UCSD-AML1 (cell line): ENCODE measurements around the gene HIPK2.

ENCODE experiments used
- DNase-seq: peaks from one replicate; lab custom pipeline; 2025; ENCODE audit not compliant: unreplicated experiment; lab: John Stamatoyannopoulos, UW

Gene HIPK2

DNA sequence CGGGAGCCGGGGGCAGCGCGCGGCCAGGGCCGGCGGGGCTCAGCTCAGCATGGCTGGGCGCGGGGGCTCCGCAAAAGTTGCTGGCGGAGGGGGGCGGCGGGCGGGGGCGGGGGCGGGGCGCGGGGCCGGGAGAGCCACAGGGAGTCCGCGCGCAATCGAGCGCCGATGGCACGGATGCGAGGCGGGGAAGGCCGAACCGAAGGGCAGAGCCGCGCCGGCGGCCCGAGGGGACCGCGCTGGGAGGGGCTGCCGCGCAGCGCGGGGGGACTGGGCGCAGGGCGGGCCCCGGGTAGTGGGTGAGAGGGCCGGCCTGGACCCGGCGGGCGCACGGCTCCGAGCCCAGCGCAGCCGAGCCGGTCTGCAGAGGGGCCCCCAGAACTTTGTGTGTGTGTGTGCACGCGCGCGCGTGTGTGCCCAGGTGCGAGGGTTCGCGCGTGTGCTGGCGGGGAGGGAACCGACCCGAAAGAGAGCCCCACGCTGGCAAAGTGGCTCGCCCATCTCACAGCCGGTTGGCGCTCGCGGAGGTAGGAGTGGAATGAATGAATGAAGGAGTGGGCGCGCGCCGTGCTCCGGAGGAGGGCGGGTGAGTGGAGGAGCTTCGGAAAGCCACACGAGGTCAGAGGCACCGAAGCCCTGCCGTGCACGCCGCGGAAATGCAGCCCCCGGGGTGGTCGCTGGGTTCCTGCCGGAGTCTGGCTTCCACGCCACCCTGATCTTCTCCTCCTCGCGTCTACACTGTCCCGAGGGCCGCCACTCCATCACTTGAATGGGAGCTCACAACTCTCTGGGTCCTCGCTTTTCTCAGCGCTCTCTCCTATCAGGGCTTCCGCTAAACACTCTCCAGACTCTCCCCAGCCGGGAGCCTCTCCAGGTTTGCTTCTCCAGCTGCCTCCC lies at the start of gene HIPK2:
TSS of gene HIPK2 (minus strand) at position 51 of the 894 bp plus-strand sequence. CDS start 375 bp downstream, outside the sequence.
- DNase-seq: peak; percentile 58

DNA sequence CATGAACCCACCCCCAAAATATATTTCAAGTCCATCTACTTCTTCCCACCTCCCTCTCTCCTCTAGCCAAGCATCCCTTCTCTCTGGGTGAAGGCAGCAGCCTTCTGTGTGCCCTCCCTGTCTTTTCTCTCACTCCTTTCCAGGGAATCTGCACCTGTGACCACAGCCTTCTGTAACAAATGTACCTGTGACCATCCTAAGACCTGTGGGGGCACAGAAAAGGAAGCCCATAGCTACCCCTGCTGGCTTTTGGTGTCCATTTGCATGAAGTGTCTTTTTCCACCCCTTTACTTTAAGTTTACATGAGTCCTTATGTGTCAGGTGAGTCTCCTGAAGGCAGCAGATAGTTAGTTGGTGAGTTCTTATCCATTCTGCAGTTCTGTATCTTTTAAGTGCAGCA lies 49.2 kb upstream of the HIPK2 start:
- no peak for DNase-seq

- no peak for DNase-seq
Observed at GRCh38 chr7:139825666-139826290, 48.0 kb upstream of the HIPK2 start.

DNA sequence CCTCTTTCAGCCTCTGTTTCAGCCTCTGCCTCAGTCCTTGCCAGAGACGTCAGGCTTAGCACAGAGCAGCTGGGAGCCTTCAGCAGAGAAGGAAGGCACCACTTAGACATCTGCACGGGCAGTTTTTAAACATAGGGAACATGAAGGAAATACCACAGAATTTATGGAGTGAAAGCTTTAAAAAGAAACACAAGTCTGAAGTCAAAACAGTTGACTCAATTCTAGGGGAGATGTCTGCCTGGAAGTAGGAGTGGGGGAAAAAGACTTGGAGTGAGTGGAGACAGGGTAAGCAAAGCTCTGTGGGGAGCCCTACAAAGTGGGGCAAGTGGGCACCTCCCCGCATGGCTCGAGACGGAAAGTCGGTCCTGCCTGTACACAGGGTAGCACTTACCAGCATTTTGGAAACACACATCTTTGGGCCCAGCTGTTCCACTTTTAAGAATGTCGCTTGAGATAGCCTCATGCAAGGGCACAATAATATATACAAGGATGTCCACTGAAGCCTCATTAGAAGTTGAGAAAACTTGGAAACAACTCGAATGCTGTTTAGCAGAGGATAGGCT lies 46.2 kb upstream of the HIPK2 start:
- no peak for DNase-seq

- no peak for DNase-seq
Observed at GRCh38 chr7:139822855-139823254, 45.1 kb upstream of the HIPK2 start.

DNA sequence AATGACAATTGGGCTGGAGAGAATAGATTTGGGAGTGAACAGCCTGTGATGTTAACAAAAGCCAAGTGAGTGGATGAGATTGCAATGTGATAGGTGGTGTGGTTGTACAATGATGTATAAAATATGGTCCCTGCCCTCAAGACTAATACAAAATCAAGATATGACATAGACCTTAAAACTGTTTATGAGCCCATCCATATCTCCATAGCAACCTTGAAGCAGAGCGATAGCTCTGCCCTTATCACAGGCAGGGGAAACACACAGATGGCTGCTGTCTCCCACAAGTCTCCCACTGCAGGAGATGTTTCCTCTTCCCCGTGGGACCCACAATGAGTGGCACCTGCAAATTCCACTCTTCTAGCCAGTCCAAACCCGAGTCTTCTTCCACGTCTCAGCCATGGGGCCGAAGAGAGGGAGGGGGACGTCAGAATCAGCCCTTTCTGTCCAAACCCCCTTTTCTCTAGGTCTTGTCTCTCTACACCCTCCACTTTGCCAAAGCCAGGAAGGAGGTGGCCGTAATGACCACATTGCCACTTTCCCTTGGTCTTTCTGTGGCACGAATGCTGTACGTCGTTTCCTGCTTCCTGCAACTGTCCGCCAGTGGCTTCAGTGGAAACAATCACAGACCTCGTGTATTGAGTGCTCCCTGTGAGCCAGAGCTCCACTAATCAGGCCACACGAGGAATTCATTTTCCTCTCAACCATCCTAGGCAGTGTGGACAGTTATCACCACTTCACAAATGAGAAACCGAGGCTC lies 43.7 kb upstream of the HIPK2 start:
- no peak for DNase-seq

- DNase-seq: no peak
Observed at GRCh38 chr7:139820089-139820488, 42.3 kb upstream of the HIPK2 start.

DNA sequence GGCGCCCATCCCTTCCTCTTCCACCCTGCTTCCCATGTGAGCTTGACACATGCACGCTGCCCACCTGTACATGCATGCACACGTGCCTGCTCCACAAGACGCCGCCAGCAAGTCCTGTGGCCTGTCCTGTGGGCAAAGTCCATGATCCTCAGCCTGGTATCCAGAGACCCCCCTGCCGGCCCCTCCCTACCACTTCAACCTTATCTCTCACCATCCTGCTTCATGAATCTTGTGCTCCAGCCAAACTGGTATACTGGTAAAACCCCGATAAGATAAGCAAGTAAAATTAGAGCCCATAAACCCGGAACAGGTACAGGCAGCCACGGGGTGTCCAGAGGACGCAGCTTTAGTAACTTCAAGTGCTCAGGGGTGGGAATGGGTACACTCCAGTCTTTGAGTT lies 39.5 kb upstream of the HIPK2 start:
- DNase-seq: no peak

GRCh38 chr7:139813689-139814088 lies 35.9 kb upstream of the HIPK2 start:
- no peak for DNase-seq

GRCh38 chr7:139813151-139813550 lies 35.4 kb upstream of the HIPK2 start:
- no peak for DNase-seq

GRCh38 chr7:139811066-139811465 lies 33.3 kb upstream of the HIPK2 start:
- no peak for DNase-seq

- DNase-seq: no peak
Observed at GRCh38 chr7:139808846-139809442, 31.1 kb upstream of the HIPK2 start.

DNA sequence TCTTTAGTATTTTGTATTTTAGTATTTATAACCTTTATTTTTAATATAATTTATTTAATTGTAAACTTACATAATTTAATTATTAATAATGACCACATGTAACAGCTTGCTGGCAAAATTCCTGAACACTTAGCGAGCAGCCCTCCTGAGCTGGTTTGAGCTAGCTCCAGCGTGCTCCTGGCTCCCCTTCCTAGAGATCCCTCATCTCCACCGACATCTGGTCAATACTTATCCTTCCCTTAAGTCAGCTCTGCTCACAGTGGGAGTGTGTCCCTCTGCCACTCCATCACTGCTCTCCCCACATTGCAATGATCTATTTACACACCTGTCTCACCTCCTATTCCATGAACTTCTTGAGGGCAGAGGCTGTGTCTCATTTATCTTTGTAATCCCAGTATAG lies 30.6 kb upstream of the HIPK2 start:
- DNase-seq: no peak

GRCh38 chr7:139807009-139807408 lies 29.2 kb upstream of the HIPK2 start:
- no peak for DNase-seq

DNA sequence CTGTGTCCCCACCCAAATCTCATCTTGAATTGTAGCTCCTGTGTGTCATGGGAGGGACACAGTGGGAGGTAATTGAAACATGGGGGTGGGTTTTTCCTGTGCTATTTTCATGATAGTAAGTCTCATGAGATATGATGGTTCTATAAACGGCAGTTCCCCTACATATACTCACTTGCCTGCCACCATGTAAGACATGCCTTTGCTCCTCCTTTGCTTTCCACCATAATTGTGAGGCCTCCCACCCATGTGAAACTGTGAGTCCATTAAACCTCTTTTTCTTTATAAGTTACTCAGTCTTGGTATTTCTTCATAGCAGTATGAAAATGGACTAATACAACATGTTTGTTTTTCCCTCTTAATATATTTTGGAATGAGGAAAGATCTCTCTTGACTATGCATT lies 26.8 kb upstream of the HIPK2 start:
- no peak for DNase-seq

DNA sequence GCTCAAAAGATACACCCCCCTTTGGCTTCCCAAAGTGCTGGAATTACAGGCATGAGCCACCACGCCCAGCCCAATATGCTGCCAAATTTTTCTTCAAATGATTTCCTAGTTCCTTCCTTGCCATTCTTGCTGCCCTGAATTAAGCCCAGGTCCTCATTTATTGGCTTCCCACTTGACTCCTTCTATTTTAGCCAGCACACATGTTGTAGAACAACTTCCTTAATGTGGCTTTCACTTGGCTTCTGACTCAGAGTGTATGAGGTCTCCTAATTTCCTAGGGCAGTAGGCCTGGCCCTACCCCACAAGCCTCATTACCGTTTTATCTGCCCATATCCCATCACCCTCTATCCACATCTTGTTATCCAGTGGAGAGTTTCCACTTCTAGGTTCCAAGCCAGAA lies 21.8 kb upstream of the HIPK2 start:
- peak; percentile 18 for DNase-seq

DNA sequence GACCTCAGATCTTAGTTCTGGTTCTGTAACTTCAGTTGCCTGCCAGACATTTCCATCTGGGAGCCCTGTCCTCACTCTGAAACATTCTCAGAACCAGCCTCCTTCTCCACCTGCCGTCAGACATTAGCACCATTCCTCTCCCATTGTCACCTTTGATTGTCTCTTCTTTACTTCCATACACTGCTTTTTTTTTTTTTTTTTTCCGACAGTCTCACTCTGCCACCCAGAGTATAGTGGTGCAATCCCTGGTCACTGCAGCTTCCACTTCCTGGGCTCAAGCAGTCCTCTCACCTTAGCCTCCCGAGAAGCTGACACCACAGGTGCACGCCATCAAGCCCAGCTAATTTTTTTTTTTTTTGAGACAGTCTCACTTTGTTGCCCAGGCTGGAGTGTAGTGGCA lies 21.1 kb upstream of the HIPK2 start:
- no peak for DNase-seq

DNA sequence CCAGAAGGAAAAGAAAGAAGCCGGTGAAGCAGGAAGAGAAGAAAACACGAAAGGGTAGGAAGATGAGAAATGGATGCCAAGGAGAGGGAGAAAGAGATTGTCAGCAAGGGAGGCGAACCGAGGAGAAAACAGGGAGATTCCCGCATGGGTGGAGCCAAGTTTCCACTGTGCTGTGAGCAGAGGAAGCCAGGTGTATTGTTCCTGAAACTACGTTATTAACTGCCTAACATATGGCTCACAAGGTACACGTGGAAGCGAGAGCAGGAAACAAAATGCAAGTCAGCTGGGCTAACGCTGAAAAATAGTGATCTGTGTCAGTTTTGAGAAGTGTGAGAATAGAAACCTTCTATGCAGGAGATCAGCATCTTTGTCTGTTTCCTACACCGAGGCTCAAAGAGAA lies 20.4 kb upstream of the HIPK2 start:
- no peak for DNase-seq

GRCh38 chr7:139797607-139798006 lies 19.8 kb upstream of the HIPK2 start:
- no peak for DNase-seq

DNA sequence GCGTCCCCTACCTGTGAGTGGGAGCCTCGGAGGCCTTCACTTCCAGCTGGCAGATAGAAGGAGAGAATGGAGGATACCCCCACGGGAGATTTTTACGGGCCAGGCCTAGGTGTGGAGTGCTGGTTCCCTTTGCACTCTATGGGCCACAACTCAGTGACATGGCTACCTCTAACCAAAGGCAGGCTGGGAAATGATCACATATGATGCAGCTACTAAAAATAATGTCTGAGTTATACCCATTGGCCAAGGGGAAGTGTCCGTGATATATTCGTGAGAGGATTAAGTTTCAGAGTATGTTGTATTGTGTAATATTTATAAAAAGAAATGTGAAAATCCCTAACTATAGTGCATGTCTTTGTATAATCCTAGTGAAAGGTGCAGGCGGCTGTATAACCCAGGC lies 13.5 kb upstream of the HIPK2 start:
- DNase-seq: no peak

GRCh38 chr7:139784648-139785047 lies 6.8 kb upstream of the HIPK2 start:
- no peak for DNase-seq
